ENCODE measurements around the gene CREG2. TPM values are rescaled to one million over a fixed set of nuclear protein-coding genes. Genes with fewer than 3 reads are reported as not detected.

Gene CREG2
- 0.34 TPM in 1 of 2 replicates, not detected in the other for total RNA-seq
- 0.16 TPM for total RNA-seq (2013)
- polyA plus RNA-seq: 0.07 and 0.10 TPM in 2 replicates
- 0.29 and 0.43 TPM in 2 replicates for polyA minus RNA-seq

- Histone ChIP-seq H3K4me1 (ENCODE audit: control insufficient read depth in 2 of 2, insufficient read depth in 2 of 2, low read length in 2 of 2) (peaks cover 13 to 16% of the 10 kb centered on the region in 2 donors), H2AFZ (ENCODE audit: insufficient read depth, low read depth, low read length, poor library complexity, severe bottlenecking) (peak within 1 kb of the TSS; percentile 65), H3K79me2 (ENCODE audit: control insufficient read depth, insufficient read depth, low read length) (no peaks in the 10 kb centered on the region), H4K20me1 (ENCODE audit: control insufficient read depth, insufficient read depth, low read length, poor library complexity, severe bottlenecking) (no peaks in the 10 kb centered on the region), H3K27ac (ENCODE audit: low read length in 2 of 2) (no peak within 1 kb of the TSS), H3K9ac (ENCODE audit: low read length) (peak within 1 kb of the TSS; percentile 56), H3K27me3 (replicated peaks in 1 of 4; ENCODE audit: control extremely low read depth in 1 of 4, control insufficient read depth in 3 of 4, insufficient read depth in 4 of 4, low read length in 3 of 4) (peaks cover 0 to 40% (median 27%) of the 10 kb centered on the region in 4 experiments), H3K4me3 (ENCODE audit: control extremely low read depth in 1 of 5, extremely low read depth in 1 of 5, insufficient read depth in 1 of 5, low read depth in 2 of 5, low read length in 4 of 5) (peak within 1 kb of the TSS in 4 of 5 experiments; percentile 30 to 56 (median 44)), H3K9me3 (ENCODE audit: control extremely low read depth in 1 of 3, control insufficient read depth in 2 of 3, insufficient read depth in 1 of 3, low read length in 2 of 3) (peaks cover 0 to 8% (median 1%) of the 10 kb centered on the region in 3 donors), H3K36me3 (replicated peaks in 1 of 2; ENCODE audit: control extremely low read depth in 1 of 2, control insufficient read depth in 1 of 2, extremely low read depth in 1 of 2, insufficient read depth in 2 of 2, low read length in 1 of 2) (no peaks in the 10 kb centered on the region), H3K4me2 (replicated peaks; ENCODE audit: low read depth, low read length, poor library complexity, severe bottlenecking) (peak within 1 kb of the TSS; percentile 89)
- WGBS (ENCODE audit: insufficient coverage): 1% methylated on average over 77 of the region's 79 CpGs
- peaks cover 14% of the 10 kb centered on the region for H3K4me1 Mint-ChIP-seq
- no peak within 1 kb of the TSS for H3K27ac Mint-ChIP-seq
- ATAC-seq (ENCODE audit: low read depth) (peak; percentile 77), DNase-seq (peak; percentile 70)
- H3K9me3 Mint-ChIP-seq (ENCODE audit: insufficient read depth): no peaks in the 10 kb centered on the region
- TF ChIP-seq EZH2 (IDR thresholded peaks at IDR 0.05; ENCODE audit: borderline replicate concordance, insufficient read depth, low read depth, low read length, poor library complexity, severe bottlenecking) (no peak), CTCF (IDR thresholded peaks at IDR 0.05) (peak; percentile 69)
- peaks cover 55% of the 10 kb centered on the region for H3K27me3 Mint-ChIP-seq
- peak within 1 kb of the TSS; percentile 84 for H3K4me3 Mint-ChIP-seq
- ChIA-PET CTCF (interaction anchor here (1.1 to 1.8 kb wide), 5 partner anchors 11 to 365 kb away, joined by 3 to 6 read pairs (median 4); no protein-coding TSS in a partner anchor), POLR2A (no interaction called here)
- intact Hi-C loops (cut with micrococcal nuclease): loop anchor here (2.0 kb wide), 1 partner anchor 44 kb away; no protein-coding TSS in a partner anchor
Observed at GRCh38 chr2:101387151-101387834, at the start of gene CREG2. Gene CREG2 (minus strand): TSS chr2:101387503. CDS start chr2:101387457, 46 bp downstream.

Data from B cell (primary cell).